ENCODE results near the gene UBL5. TPM values are rescaled to one million over a fixed set of nuclear protein-coding genes. Genes with fewer than 3 reads are reported as not detected.

Gene UBL5
- total and polyA plus RNA-seq, 10 of the 15 experiments (the other 5 are each of a cell fraction or from before 2014, with no cell fraction given), result 297 to 897 (median 711) TPM

DNA sequence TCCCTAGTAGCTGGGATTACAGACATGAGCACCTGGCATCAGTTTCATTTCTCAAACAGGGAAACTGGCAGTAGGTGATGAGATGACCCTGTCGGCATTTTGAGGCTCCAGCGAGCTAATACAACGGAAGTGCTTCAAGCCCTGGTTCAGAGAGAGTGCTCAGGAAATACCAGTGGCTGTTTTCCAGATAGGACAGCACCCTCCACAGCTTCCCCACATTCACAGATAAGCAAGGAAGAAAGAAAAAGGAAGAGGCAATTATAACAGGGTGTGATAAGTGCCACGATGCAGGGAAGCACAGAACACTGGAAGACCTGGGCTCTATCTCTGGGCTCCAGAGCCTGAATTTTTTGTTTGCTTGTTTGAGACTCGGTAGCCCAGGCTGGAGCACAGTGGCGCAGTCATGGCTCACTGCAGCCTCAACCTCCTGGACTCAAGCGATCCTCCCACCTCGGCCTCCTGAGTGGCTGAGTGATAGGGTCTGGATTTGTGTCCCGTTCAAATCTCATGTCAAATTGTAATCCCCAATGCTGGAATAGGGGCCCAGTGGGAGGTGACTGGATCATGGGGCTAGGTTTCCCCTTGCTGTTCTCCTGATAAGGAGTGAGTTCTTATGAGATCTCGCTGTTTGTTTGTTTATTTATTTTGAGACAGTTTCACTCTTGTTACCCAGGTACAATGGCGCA is 50.9 kb downstream of the UBL5 start:
- Histone ChIP-seq H3K79me2 (ENCODE audit: control insufficient read depth, insufficient read depth, low read length) (no peaks in the 10 kb centered on the region), H3K9ac (ENCODE audit: control insufficient read depth, insufficient read depth, low read length) (no peak overlapping the region), H3K4me3 (no peak overlapping the region), H3K27ac (ENCODE audit: control insufficient read depth, insufficient read depth) (no peak overlapping the region), H4K20me1 (ENCODE audit: control insufficient read depth, insufficient read depth) (no peaks in the 10 kb centered on the region), H3K36me3 (ENCODE audit: control insufficient read depth in 2 of 2, insufficient read depth in 2 of 2, low read length in 1 of 2) (no peaks in the 10 kb centered on the region), H3K4me2 (ENCODE audit: control insufficient read depth, insufficient read depth) (peak overlapping the region; percentile 18; the same call in 1 of the 2 replicates), H3K27me3 (replicated peaks in 1 of 2; ENCODE audit: control insufficient read depth in 2 of 2, insufficient read depth in 2 of 2, low read length in 1 of 2) (no peaks in the 10 kb centered on the region; a peak in 1 of 4 replicates), H3K9me3 (replicated peaks; ENCODE audit: control insufficient read depth, insufficient read depth, low read length) (no peaks in the 10 kb centered on the region), H2AFZ (ENCODE audit: control insufficient read depth, low read depth, low read length) (peak overlapping the region; percentile 46), H3K4me1 (ENCODE audit: control insufficient read depth, insufficient read depth, low read length) (peaks cover 3% of the 10 kb centered on the region; the same call in 1 of the 2 replicates)
- CTCF ChIA-PET, result interaction anchor here (0.7 kb wide), 1 partner anchor 817 kb away, joined by 3 read pairs; no protein-coding TSS in a partner anchor
- no TSS peak for BruUV-seq (replicated peaks)
- FAIRE-seq (no peak), ATAC-seq (no peak), DNase-seq (ENCODE audit: low read depth, low spot score) (no peak)
- TF ChIP-seq SUZ12 (IDR thresholded peaks at IDR 0.05; ENCODE audit: unreplicated experiment) (no peak), FOXM1 (IDR thresholded peaks at IDR 0.05; ENCODE audit: low read depth, low read length) (no peak), CHD4 (IDR thresholded peaks at IDR 0.05) (no peak), REST (IDR thresholded peaks at IDR 0.05; ENCODE audit: low read depth, low read length) (no peak), CBX5 (IDR thresholded peaks at IDR 0.05; ENCODE audit: low read depth) (no peak), ZSCAN29 (IDR thresholded peaks at IDR 0.05) (no peak)
- TF ChIP-seq, protein P1, sequence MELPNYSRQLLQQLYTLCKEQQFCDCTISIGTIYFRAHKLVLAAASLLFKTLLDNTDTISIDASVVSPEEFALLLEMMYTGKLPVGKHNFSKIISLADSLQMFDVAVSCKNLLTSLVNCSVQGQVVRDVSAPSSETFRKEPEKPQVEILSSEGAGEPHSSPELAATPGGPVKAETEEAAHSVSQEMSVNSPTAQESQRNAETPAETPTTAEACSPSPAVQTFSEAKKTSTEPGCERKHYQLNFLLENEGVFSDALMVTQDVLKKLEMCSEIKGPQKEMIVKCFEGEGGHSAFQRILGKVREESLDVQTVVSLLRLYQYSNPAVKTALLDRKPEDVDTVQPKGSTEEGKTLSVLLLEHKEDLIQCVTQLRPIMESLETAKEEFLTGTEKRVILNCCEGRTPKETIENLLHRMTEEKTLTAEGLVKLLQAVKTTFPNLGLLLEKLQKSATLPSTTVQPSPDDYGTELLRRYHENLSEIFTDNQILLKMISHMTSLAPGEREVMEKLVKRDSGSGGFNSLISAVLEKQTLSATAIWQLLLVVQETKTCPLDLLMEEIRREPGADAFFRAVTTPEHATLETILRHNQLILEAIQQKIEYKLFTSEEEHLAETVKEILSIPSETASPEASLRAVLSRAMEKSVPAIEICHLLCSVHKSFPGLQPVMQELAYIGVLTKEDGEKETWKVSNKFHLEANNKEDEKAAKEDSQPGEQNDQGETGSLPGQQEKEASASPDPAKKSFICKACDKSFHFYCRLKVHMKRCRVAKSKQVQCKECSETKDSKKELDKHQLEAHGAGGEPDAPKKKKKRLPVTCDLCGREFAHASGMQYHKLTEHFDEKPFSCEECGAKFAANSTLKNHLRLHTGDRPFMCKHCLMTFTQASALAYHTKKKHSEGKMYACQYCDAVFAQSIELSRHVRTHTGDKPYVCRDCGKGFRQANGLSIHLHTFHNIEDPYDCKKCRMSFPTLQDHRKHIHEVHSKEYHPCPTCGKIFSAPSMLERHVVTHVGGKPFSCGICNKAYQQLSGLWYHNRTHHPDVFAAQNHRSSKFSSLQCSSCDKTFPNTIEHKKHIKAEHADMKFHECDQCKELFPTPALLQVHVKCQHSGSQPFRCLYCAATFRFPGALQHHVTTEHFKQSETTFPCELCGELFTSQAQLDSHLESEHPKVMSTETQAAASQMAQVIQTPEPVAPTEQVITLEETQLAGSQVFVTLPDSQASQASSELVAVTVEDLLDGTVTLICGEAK (IDR thresholded peaks at IDR 0.05; ENCODE audit: borderline replicate concordance), result no peak
- TF ChIP-seq, protein P2, sequence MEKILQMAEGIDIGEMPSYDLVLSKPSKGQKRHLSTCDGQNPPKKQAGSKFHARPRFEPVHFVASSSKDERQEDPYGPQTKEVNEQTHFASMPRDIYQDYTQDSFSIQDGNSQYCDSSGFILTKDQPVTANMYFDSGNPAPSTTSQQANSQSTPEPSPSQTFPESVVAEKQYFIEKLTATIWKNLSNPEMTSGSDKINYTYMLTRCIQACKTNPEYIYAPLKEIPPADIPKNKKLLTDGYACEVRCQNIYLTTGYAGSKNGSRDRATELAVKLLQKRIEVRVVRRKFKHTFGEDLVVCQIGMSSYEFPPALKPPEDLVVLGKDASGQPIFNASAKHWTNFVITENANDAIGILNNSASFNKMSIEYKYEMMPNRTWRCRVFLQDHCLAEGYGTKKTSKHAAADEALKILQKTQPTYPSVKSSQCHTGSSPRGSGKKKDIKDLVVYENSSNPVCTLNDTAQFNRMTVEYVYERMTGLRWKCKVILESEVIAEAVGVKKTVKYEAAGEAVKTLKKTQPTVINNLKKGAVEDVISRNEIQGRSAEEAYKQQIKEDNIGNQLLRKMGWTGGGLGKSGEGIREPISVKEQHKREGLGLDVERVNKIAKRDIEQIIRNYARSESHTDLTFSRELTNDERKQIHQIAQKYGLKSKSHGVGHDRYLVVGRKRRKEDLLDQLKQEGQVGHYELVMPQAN (conservative IDR thresholded peaks at IDR 0.05), result no peak
- RAD21 ChIA-PET (ENCODE audit: unreplicated experiment), result interaction anchor here (0.6 kb wide), 1 partner anchor 1541 kb away, joined by 3 read pairs; no protein-coding TSS in a partner anchor
- in situ Hi-C loops (cut with MboI) (no loop called here), intact Hi-C loops (cut with micrococcal nuclease; ENCODE audit: unreplicated experiment) (no loop called here)
- whole genome bisulfite sequencing (ENCODE audit: insufficient coverage, insufficient replicate concordance, low lambda C conversion rate, missing lambda C conversion rate), result 75% methylated on average over 11 of the region's 11 CpGs
- SMC1A ChIA-PET (ENCODE audit: uncharacterized antibody, unreplicated experiment), result no interaction called here
- POLR2A ChIA-PET, result interaction anchor here (0.6 kb wide), 1 partner anchor 177 kb away, joined by 7 read pairs; no protein-coding TSS in a partner anchor

All from GM12878 (cell line).